ENCODE data around the gene RLN3. TPM values are rescaled to one million over a fixed set of nuclear protein-coding genes. Genes with fewer than 3 reads are reported as not detected.

Gene RLN3
- total and polyA plus RNA-seq, 10 of the 15 experiments (the other 5 are each of a cell fraction or from before 2014, with no cell fraction given) = not detected

DNA sequence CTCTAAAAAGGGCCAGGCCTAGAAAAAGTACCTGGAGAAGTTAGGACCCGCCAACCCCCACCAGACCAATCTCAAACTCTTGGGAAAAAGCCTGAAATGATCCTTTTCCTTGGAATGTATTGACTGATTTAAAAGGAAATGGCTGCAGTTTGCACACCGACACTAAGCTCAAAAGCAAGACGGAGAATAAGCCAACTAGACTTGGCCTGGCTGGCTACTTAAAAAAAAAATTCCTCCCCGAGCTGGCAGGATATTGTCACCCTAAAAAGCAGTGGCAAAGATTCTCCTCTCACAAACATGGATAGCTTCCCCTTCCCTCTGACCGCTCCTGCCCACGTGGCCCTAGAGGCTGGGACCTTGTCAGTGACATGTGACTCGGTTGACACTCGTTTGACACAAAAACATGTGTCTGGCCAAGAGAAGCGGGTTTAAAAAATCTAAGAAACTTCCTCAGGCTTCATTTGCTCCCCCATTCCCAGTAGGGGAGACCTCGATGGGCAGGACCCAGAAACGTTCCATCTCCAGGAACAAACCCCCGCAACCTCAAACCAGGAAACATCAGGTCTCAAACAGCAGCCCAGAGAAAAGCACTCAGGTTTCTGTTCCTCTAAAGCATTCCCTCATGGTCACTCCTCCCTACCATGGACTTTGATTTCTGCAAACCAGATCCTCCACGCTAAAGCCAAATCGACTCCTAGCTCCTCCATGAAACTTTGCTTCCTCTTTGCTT, 23.2 kb upstream of the RLN3 start (continued):
- TF ChIP-seq RBBP5 (conservative IDR thresholded peaks at IDR 0.05) = no peak

DNA sequence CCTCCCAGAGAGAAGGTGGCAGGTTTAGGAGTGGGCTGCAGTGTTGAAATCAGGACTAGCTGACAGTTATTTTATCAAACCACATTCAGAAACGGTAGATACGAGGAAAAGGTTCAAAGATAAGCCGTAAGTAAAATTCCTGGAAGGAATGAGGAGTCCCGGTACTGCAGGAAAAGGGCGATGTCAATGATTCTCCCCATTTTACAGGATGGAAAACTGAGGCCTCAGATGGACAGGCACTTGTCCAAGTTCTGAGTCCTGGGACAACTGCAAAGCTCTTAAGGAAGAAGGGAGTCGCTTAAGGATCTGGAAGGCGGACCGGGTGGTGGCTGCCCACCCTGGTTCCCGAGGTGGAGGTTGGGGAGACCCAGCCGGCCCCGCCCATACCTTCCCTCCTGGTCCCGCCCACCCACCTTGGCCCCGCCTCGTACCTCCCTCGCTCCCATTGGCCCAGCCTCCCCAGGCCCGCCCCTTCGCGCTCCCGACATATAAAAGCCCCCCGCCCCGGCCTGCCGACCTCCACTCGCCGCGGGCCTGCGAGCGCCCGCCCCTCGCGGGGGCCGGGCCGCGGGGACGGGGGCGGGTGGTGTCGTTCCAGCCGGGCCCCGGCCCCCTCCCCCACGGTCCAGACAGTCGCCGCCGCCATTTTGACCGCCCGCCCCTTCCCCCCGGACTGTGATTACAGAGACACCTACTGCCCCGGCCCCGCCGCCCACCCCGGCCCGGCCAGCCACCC, 22.4 kb upstream of the RLN3 start:
- BruUV-seq (replicated peaks) = TSS peak; percentile 87
- in situ Hi-C loops (cut with MboI) = no loop called here
- under 1% methylated on average over 10 of the region's 50 CpGs for WGBS (ENCODE audit: insufficient coverage, insufficient replicate concordance, low lambda C conversion rate, missing lambda C conversion rate)
- Histone ChIP-seq H4K20me1 (ENCODE audit: control insufficient read depth, insufficient read depth) (no peaks in the 10 kb centered on the region), H3K36me3 (ENCODE audit: control insufficient read depth in 2 of 2, insufficient read depth in 2 of 2, low read length in 1 of 2) (no peaks in the 10 kb centered on the region), H3K4me3 (peak overlapping the region; percentile 79), H3K27me3 (replicated peaks in 1 of 2; ENCODE audit: control insufficient read depth in 2 of 2, insufficient read depth in 2 of 2, low read length in 1 of 2) (no peaks in the 10 kb centered on the region), H2AFZ (ENCODE audit: control insufficient read depth, low read depth, low read length) (peak overlapping the region; percentile 85), H3K79me2 (ENCODE audit: control insufficient read depth, insufficient read depth, low read length) (peaks cover 11% of the 10 kb centered on the region), H3K9me3 (replicated peaks; ENCODE audit: control insufficient read depth, insufficient read depth, low read length) (no peaks in the 10 kb centered on the region), H3K9ac (ENCODE audit: control insufficient read depth, insufficient read depth, low read length) (peak overlapping the region; percentile 61), H3K4me2 (ENCODE audit: control insufficient read depth, insufficient read depth) (peak overlapping the region; percentile 95), H3K4me1 (ENCODE audit: control insufficient read depth, insufficient read depth, low read length) (peaks cover 47% of the 10 kb centered on the region), H3K27ac (ENCODE audit: control insufficient read depth, insufficient read depth) (peak overlapping the region; percentile 80)
- ATAC-seq (peak; percentile 70), FAIRE-seq (no peak), DNase-seq (ENCODE audit: low read depth, low spot score) (peak; percentile 39)
- intact Hi-C loops (cut with micrococcal nuclease; ENCODE audit: unreplicated experiment) = loop anchor here (2.0 to 10.0 kb wide), 2 partner anchors 19 to 851 kb away; partner anchors contain the start of genes IER2 and STX10
- CTCF ChIA-PET = interaction anchor here (1.0 to 5.1 kb wide), 9 partner anchors 12 to 131 kb away, joined by 3 to 30 read pairs (median 5); partner anchors contain the start of genes ASF1B, DCAF15 and IL27RA
- POLR2A ChIA-PET = interaction anchor here (0.7 to 4.9 kb wide), 15 partner anchors 10 to 99 kb away, joined by 3 to 49 read pairs (median 6); partner anchors contain the start of gene IL27RA
- RAD21 ChIA-PET (ENCODE audit: unreplicated experiment) = interaction anchor here (0.8 to 4.6 kb wide), 12 partner anchors 10 to 166 kb away, joined by 3 to 35 read pairs (median 9); partner anchors contain the start of genes ASF1B, DCAF15 and IL27RA
- SMC1A ChIA-PET (ENCODE audit: uncharacterized antibody, unreplicated experiment) = interaction anchor here (0.6 to 4.0 kb wide), 11 partner anchors 9 to 275 kb away, joined by 3 to 18 read pairs (median 8); partner anchors contain the start of gene IL27RA
- TF ChIP-seq MTA2 (IDR thresholded peaks at IDR 0.05; ENCODE audit: low read depth) (peak; percentile 4; the same call in 1 of the 2 replicates), RUNX3 (IDR thresholded peaks at IDR 0.05; ENCODE audit: low read length) (peak; percentile 3; the same call in 1 of the 2 replicates), POU2F2 (IDR thresholded peaks at IDR 0.05; ENCODE audit: borderline replicate concordance, low read depth, low read length) (no peak), NBN (IDR thresholded peaks at IDR 0.05) (peak; percentile 26), NFYB (IDR thresholded peaks at IDR 0.05; ENCODE audit: insufficient read depth, low read depth, low read length) (peak; percentile 66; the same call in 1 of the 2 replicates), ZNF217 (IDR thresholded peaks at IDR 0.05) (peak; percentile 97), POLR2AphosphoS5 (IDR thresholded peaks at IDR 0.05; ENCODE audit: low read length) (peak; percentile 54; the same call in 1 of the 2 replicates), JUNB (IDR thresholded peaks at IDR 0.05) (no peak), EP300 (IDR thresholded peaks at IDR 0.05; ENCODE audit: borderline replicate concordance in 1 of 2, control insufficient read depth in 1 of 2, low read depth in 2 of 2, low read length in 2 of 2) (0 out of 4 replicates have a peak, but pooled peaks of 1 of the 2 experiments have one; percentile 47), CHD1 (IDR thresholded peaks at IDR 0.05; ENCODE audit: low read depth, low read length) (peak; percentile 91; the same call in 1 of the 2 replicates), IKZF1 (conservative IDR thresholded peaks at IDR 0.05) (peak; percentile 91), IKZF2 (IDR thresholded peaks at IDR 0.05) (peak; percentile 80 to 86), STAT1 (conservative IDR thresholded peaks at IDR 0.05) (no peak), SRF (IDR thresholded peaks at IDR 0.05; ENCODE audit: low read depth in 2 of 2, low read length in 2 of 2) (no peak), POLR2A (IDR thresholded peaks at IDR 0.05; ENCODE audit: low read depth, low read length) (peak; percentile 82)
- TF ChIP-seq, protein P1, sequence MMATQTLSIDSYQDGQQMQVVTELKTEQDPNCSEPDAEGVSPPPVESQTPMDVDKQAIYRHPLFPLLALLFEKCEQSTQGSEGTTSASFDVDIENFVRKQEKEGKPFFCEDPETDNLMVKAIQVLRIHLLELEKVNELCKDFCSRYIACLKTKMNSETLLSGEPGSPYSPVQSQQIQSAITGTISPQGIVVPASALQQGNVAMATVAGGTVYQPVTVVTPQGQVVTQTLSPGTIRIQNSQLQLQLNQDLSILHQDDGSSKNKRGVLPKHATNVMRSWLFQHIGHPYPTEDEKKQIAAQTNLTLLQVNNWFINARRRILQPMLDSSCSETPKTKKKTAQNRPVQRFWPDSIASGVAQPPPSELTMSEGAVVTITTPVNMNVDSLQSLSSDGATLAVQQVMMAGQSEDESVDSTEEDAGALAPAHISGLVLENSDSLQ (IDR thresholded peaks at IDR 0.05) = peak; percentile 43; the same call in 1 of the 2 replicates
- TF ChIP-seq, protein P2, sequence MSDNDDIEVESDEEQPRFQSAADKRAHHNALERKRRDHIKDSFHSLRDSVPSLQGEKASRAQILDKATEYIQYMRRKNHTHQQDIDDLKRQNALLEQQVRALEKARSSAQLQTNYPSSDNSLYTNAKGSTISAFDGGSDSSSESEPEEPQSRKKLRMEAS (IDR thresholded peaks at IDR 0.05; ENCODE audit: low read depth, low read length) = 0 out of 2 replicates have a peak, but pooled peaks have one; percentile 4
- TF ChIP-seq, protein P3, sequence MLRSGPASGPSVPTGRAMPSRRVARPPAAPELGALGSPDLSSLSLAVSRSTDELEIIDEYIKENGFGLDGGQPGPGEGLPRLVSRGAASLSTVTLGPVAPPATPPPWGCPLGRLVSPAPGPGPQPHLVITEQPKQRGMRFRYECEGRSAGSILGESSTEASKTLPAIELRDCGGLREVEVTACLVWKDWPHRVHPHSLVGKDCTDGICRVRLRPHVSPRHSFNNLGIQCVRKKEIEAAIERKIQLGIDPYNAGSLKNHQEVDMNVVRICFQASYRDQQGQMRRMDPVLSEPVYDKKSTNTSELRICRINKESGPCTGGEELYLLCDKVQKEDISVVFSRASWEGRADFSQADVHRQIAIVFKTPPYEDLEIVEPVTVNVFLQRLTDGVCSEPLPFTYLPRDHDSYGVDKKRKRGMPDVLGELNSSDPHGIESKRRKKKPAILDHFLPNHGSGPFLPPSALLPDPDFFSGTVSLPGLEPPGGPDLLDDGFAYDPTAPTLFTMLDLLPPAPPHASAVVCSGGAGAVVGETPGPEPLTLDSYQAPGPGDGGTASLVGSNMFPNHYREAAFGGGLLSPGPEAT (IDR thresholded peaks at IDR 0.05; ENCODE audit: low read depth) = peak; percentile 68
